Measurements from ENCODE around the gene SEC22C. TPM values are rescaled to one million over a fixed set of nuclear protein-coding genes. Genes with fewer than 3 reads are reported as not detected.

Gene SEC22C
- polyA plus RNA-seq, 1 donor (not counting 4 experiments of a cell fraction or from before 2014, with no cell fraction given) = 58.4 TPM

GRCh38 chr3:42545284-42545900 lies 36.4 kb downstream of the SEC22C start:
- H3K4me1 ChIP-seq (ENCODE audit: control insufficient read depth, extremely low read depth, insufficient read depth, low read length) = no peaks in the 10 kb centered on the region
- H2AFZ ChIP-seq (ENCODE audit: control insufficient read depth, low read length) = no peak overlapping the region
- H3K27ac ChIP-seq (ENCODE audit: control insufficient read depth, insufficient read depth, low read length) = no peak overlapping the region
- TF ChIP-seq EZH2 (IDR thresholded peaks at IDR 0.05; ENCODE audit: low read length) (no peak), CTCF (optimal IDR thresholded peaks at IDR 0.05 in 1 of 3, IDR thresholded peaks at IDR 0.05 in 1 of 3, conservative IDR thresholded peaks at IDR 0.05 in 1 of 3; ENCODE audit: extremely low read depth in 1 of 3, insufficient read depth in 2 of 3, low read length in 3 of 3) (no peak)
- H3K9me3 ChIP-seq (ENCODE audit: control insufficient read depth, low read depth, low read length) = no peaks in the 10 kb centered on the region
- no peaks in the 10 kb centered on the region for H3K27me3 ChIP-seq (ENCODE audit: control insufficient read depth, extremely low read depth, insufficient read depth, low read length)
- H3K79me2 ChIP-seq (ENCODE audit: control insufficient read depth, insufficient read depth, low read length) = no peaks in the 10 kb centered on the region
- dilution Hi-C loops (cut with MboI; ENCODE audit: extremely low pct_ligation_motif_present, low sequenced_read_pairs) = no loop called here
- H4K20me1 ChIP-seq (ENCODE audit: control insufficient read depth, extremely low read depth, insufficient read depth, low read length) = no peaks in the 10 kb centered on the region
- no peak overlapping the region for H3K4me3 ChIP-seq (ENCODE audit: control insufficient read depth in 2 of 3, extremely low read depth in 1 of 3, insufficient read depth in 2 of 3, low read depth in 1 of 3, low read length in 3 of 3)
- H3K4me2 ChIP-seq (ENCODE audit: control insufficient read depth, extremely low read depth, insufficient read depth, low read depth, low read length) = no peak overlapping the region
- peaks cover 5 to 9% of the 10 kb centered on the region in 2 experiments for H3K36me3 ChIP-seq (ENCODE audit: control insufficient read depth in 2 of 2, extremely low read depth in 1 of 2, insufficient read depth in 2 of 2, low read length in 2 of 2)
- DNase-seq (ENCODE audit: low read depth, low spot score) = no peak
- no peak overlapping the region for H3K9ac ChIP-seq (ENCODE audit: control insufficient read depth, extremely low read depth, insufficient read depth, low read length)
- no peaks in the 10 kb centered on the region for H3K9me1 ChIP-seq (ENCODE audit: control insufficient read depth, extremely low read depth, insufficient read depth, low read length)
- no peak for FAIRE-seq

GRCh38 chr3:42544492-42545283 lies 37.1 kb downstream of the SEC22C start:
- H3K4me2 ChIP-seq (ENCODE audit: control insufficient read depth, extremely low read depth, insufficient read depth, low read depth, low read length) = no peak overlapping the region
- dilution Hi-C loops (cut with MboI; ENCODE audit: extremely low pct_ligation_motif_present, low sequenced_read_pairs) = no loop called here
- H3K9me1 ChIP-seq (ENCODE audit: control insufficient read depth, extremely low read depth, insufficient read depth, low read length) = no peaks in the 10 kb centered on the region
- no peak overlapping the region for H2AFZ ChIP-seq (ENCODE audit: control insufficient read depth, low read length)
- H3K27ac ChIP-seq (ENCODE audit: control insufficient read depth, insufficient read depth, low read length) = no peak overlapping the region
- peaks cover 4 to 9% of the 10 kb centered on the region in 2 experiments for H3K36me3 ChIP-seq (ENCODE audit: control insufficient read depth in 2 of 2, extremely low read depth in 1 of 2, insufficient read depth in 2 of 2, low read length in 2 of 2)
- no peaks in the 10 kb centered on the region for H3K4me1 ChIP-seq (ENCODE audit: control insufficient read depth, extremely low read depth, insufficient read depth, low read length)
- H4K20me1 ChIP-seq (ENCODE audit: control insufficient read depth, extremely low read depth, insufficient read depth, low read length) = no peaks in the 10 kb centered on the region
- FAIRE-seq (no peak), DNase-seq (ENCODE audit: low read depth, low spot score) (no peak)
- TF ChIP-seq CTCF (optimal IDR thresholded peaks at IDR 0.05 in 1 of 3, IDR thresholded peaks at IDR 0.05 in 1 of 3, conservative IDR thresholded peaks at IDR 0.05 in 1 of 3; ENCODE audit: extremely low read depth in 1 of 3, insufficient read depth in 2 of 3, low read length in 3 of 3) (no peak), EZH2 (IDR thresholded peaks at IDR 0.05; ENCODE audit: low read length) (no peak)
- no peaks in the 10 kb centered on the region for H3K9me3 ChIP-seq (ENCODE audit: control insufficient read depth, low read depth, low read length)
- H3K27me3 ChIP-seq (ENCODE audit: control insufficient read depth, extremely low read depth, insufficient read depth, low read length) = no peaks in the 10 kb centered on the region
- H3K79me2 ChIP-seq (ENCODE audit: control insufficient read depth, insufficient read depth, low read length) = no peaks in the 10 kb centered on the region
- no peak overlapping the region for H3K9ac ChIP-seq (ENCODE audit: control insufficient read depth, extremely low read depth, insufficient read depth, low read length)
- no peak overlapping the region for H3K4me3 ChIP-seq (ENCODE audit: control insufficient read depth in 2 of 3, extremely low read depth in 1 of 3, insufficient read depth in 2 of 3, low read depth in 1 of 3, low read length in 3 of 3)

All from keratinocyte (primary cell).